ENCODE measurements around the gene IGF2. TPM values are rescaled to one million over a fixed set of nuclear protein-coding genes. Genes with fewer than 3 reads are reported as not detected.

Gene IGF2
- total and polyA plus RNA-seq, 2 of the 8 experiments (the other 6 are each of a cell fraction or from before 2014, with no cell fraction given): 0.74 to 1.5 TPM

- H2AFZ ChIP-seq (ENCODE audit: low read length): no peak overlapping the region
- H3K4me1 ChIP-seq (replicated peaks in 1 of 4; ENCODE audit: control insufficient read depth in 3 of 4, insufficient read depth in 4 of 4, low read length in 3 of 4): peaks cover 0 to 7% (median 0%) of the 10 kb centered on the region in 4 experiments; a peak in 2 of 7 replicates
- peaks cover 0 to 8% of the 10 kb centered on the region in 2 experiments for H4K20me1 ChIP-seq (replicated peaks in 1 of 2; ENCODE audit: control insufficient read depth in 1 of 2, insufficient read depth in 2 of 2, low read length in 2 of 2)
- no peak overlapping the region for H4K5ac ChIP-seq (ENCODE audit: insufficient read length, low read depth, low read length)
- DNase-seq (ENCODE audit: low read depth in 1 of 2, low spot score in 2 of 2) (peak in 1 of 2 experiments; percentile 43), FAIRE-seq (no peak)
- no peak overlapping the region for H2AK5ac ChIP-seq (ENCODE audit: low read depth, low read length)
- H3K79me2 ChIP-seq (ENCODE audit: control insufficient read depth in 1 of 2, insufficient read depth in 2 of 2, low read length in 2 of 2): no peaks in the 10 kb centered on the region
- H4K8ac ChIP-seq (ENCODE audit: extremely low read depth, insufficient read depth, low read length): no peak overlapping the region
- H2BK120ac ChIP-seq (replicated peaks; ENCODE audit: low read depth, low read length): no peak overlapping the region
- H3K18ac ChIP-seq (ENCODE audit: extremely low read depth, low read length): no peak overlapping the region
- H3K9me3 ChIP-seq (ENCODE audit: insufficient read depth in 2 of 2, low read depth in 1 of 2, low read length in 1 of 2): no peaks in the 10 kb centered on the region; a peak in 1 of 4 replicates
- H3K23ac ChIP-seq (ENCODE audit: insufficient read length): no peak overlapping the region
- H3K14ac ChIP-seq (ENCODE audit: insufficient read length): no peak overlapping the region
- no peak overlapping the region for H3K27ac ChIP-seq (ENCODE audit: low read depth, low read length)
- H2BK5ac ChIP-seq (ENCODE audit: low read depth, low read length): no peak overlapping the region
- no peak overlapping the region for H2BK15ac ChIP-seq (ENCODE audit: low read length)
- TF ChIP-seq EZH2 (IDR thresholded peaks at IDR 0.05; ENCODE audit: low read depth, low read length, severe bottlenecking): no peak
- TF ChIP-seq JUND (IDR thresholded peaks at IDR 0.05; ENCODE audit: low read length): no peak
- TF ChIP-seq POLR2AphosphoS5 (IDR thresholded peaks at IDR 0.05; ENCODE audit: low read depth, low read length): no peak
- TF ChIP-seq GABPA (IDR thresholded peaks at IDR 0.05; ENCODE audit: borderline replicate concordance, insufficient read depth, low read length): no peak
- no peaks in the 10 kb centered on the region for H3K36me3 ChIP-seq (ENCODE audit: control insufficient read depth in 2 of 4, insufficient read depth in 4 of 4, low read length in 3 of 4)
- H3K56ac ChIP-seq (replicated peaks; ENCODE audit: insufficient read length, low read depth, low read length): no peak overlapping the region
- peaks cover 0 to 7% (median 0%) of the 10 kb centered on the region in 4 experiments; a peak in 2 of 7 replicates for H3K27me3 ChIP-seq (replicated peaks in 1 of 4; ENCODE audit: control insufficient read depth in 3 of 4, extremely low read depth in 1 of 4, insufficient read depth in 3 of 4, low read length in 3 of 4)
- H3K9ac ChIP-seq (replicated peaks in 1 of 4; ENCODE audit: extremely low read depth in 1 of 4, low read depth in 3 of 4, low read length in 3 of 4): no peak overlapping the region
- ChIA-PET POLR2A (ENCODE audit: partially characterized antibody) (no interaction called here), CTCF (ENCODE audit: partially characterized antibody) (interaction anchor here (1.2 to 1.9 kb wide), 4 partner anchors 8 to 434 kb away, joined by 3 to 5 read pairs (median 4); partner anchors contain the start of gene SYT8)
- H3K79me1 ChIP-seq (ENCODE audit: low read depth, low read length): no peaks in the 10 kb centered on the region
- H2BK12ac ChIP-seq (ENCODE audit: low read depth, low read length): no peak overlapping the region
- H3K4me2 ChIP-seq (ENCODE audit: insufficient read depth in 1 of 2, low read depth in 2 of 2, low read length in 2 of 2): no peak overlapping the region
- no peak overlapping the region for H2BK20ac ChIP-seq (ENCODE audit: low read length)
- peaks cover 22% of the 10 kb centered on the region; the same call in 1 of the 2 replicates for H3K23me2 ChIP-seq (ENCODE audit: low read depth, low read length)
- H3K4ac ChIP-seq (replicated peaks; ENCODE audit: insufficient read length, low read depth, low read length): no peak overlapping the region
- H3K4me3 ChIP-seq (ENCODE audit: extremely low read depth in 1 of 4, insufficient read depth in 2 of 4, low read depth in 3 of 4, low read length in 4 of 4): no peak overlapping the region
- 90% methylated on average over 12 of the region's 12 CpGs; no CpG with 5 or more reads in 1 of the 2 experiments for WGBS, 2 experiments (ENCODE audit: extremely low coverage in 1 of 2, insufficient coverage in 1 of 2, insufficient read length in 1 of 2, insufficient replicate concordance in 2 of 2, low coverage in 1 of 2, low lambda C conversion rate in 2 of 2, missing lambda C conversion rate in 1 of 2)
- H4K91ac ChIP-seq (replicated peaks; ENCODE audit: insufficient read length, low read length): no peak overlapping the region
Observed at GRCh38 chr11:2128511-2129307, 10.5 kb downstream of the IGF2 start.

Measured in H1 (cell line).